Superior temporal gyrus (tissue), 1 donor: Measurements from ENCODE around the gene PLEKHM3.

Experiments used
- DNase-seq: peaks from one replicate; pipeline ENCODE4 v3.0.0-alpha.2; 2016; ENCODE audit errors: extremely low spot score

Gene PLEKHM3

GRCh38 chr2:207993151-207993763 lies 32.1 kb downstream of the PLEKHM3 start:
- DNase-seq = no peak

- no peak for DNase-seq
Measured at GRCh38 chr2:207991944-207992343, 33.4 kb downstream of the PLEKHM3 start.

- no peak for DNase-seq
Measured at GRCh38 chr2:207990784-207991183, 34.5 kb downstream of the PLEKHM3 start.

- no peak for DNase-seq
Measured at GRCh38 chr2:207988975-207989374, 36.4 kb downstream of the PLEKHM3 start.

GRCh38 chr2:207987025-207987716 lies 38.2 kb downstream of the PLEKHM3 start:
- no peak for DNase-seq

GRCh38 chr2:207984765-207985480 lies 40.4 kb downstream of the PLEKHM3 start:
- no peak for DNase-seq

GRCh38 chr2:207983641-207984042 lies 41.7 kb downstream of the PLEKHM3 start:
- DNase-seq = no peak

GRCh38 chr2:207978177-207978948 lies 47.0 kb downstream of the PLEKHM3 start:
- DNase-seq = no peak

GRCh38 chr2:207975921-207976320 lies 49.4 kb downstream of the PLEKHM3 start:
- DNase-seq = no peak

GRCh38 chr2:207974216-207974605 lies 51.1 kb downstream of the PLEKHM3 start:
- no peak for DNase-seq

- DNase-seq = no peak
Measured at GRCh38 chr2:207970826-207971180, 54.5 kb downstream of the PLEKHM3 start.

GRCh38 chr2:207970147-207970825 lies 55.0 kb downstream of the PLEKHM3 start:
- DNase-seq = no peak

- no peak for DNase-seq
Measured at GRCh38 chr2:207969249-207969648, 56.1 kb downstream of the PLEKHM3 start.

- no peak for DNase-seq
Measured at GRCh38 chr2:207967121-207967520, 58.2 kb downstream of the PLEKHM3 start.

- no peak for DNase-seq
Measured at GRCh38 chr2:207960911-207961310, 64.4 kb downstream of the PLEKHM3 start.

GRCh38 chr2:207960090-207960489 lies 65.2 kb downstream of the PLEKHM3 start:
- DNase-seq = no peak

GRCh38 chr2:207956771-207957170 lies 68.6 kb downstream of the PLEKHM3 start:
- no peak for DNase-seq

- DNase-seq = no peak
Measured at GRCh38 chr2:207955456-207955855, 69.9 kb downstream of the PLEKHM3 start.

GRCh38 chr2:207953354-207953753 lies 72.0 kb downstream of the PLEKHM3 start:
- DNase-seq = no peak

- no peak for DNase-seq
Measured at GRCh38 chr2:207952564-207953345, 72.6 kb downstream of the PLEKHM3 start.
